PFSK-1 (cell line): ENCODE results near the gene BANF2.

Source experiments
- FOXP2 ChIP-seq: optimal IDR thresholded peaks from 2 replicates; pipeline ENCODE3; 2011; ENCODE audit warnings: borderline replicate concordance, control low read depth, inconsistent platforms; ENCODE audit not compliant: insufficient read depth; ENCODE audit errors: extremely low read length, extremely low read depth
- POLR2AphosphoS5 ChIP-seq: IDR thresholded peaks from 2 replicates; pipeline ENCODE4 v1.6.1; 2012; ENCODE audit warnings: low read depth, mild to moderate bottlenecking, control low read depth, low read length, moderate library complexity
- REST ChIP-seq, 2 experiments: IDR thresholded peaks; 2 replicates each; pipeline versions ENCODE4 v1.6.1 to v1.8.0; 2011 to 2012; ENCODE audit warnings: low read depth in 2 of 2, low read length in 2 of 2, control low read depth in 1 of 2, inconsistent platforms in 1 of 2, mild to moderate bottlenecking in 1 of 2, moderate library complexity in 1 of 2; ENCODE audit not compliant: insufficient read depth in 1 of 2
- SIN3A ChIP-seq: IDR thresholded peaks from 2 replicates; pipeline ENCODE4 v1.6.1; 2012; ENCODE audit warnings: mild to moderate bottlenecking, low read length, moderate library complexity, borderline replicate concordance; ENCODE audit not compliant: insufficient read depth
- TAF1 ChIP-seq: IDR thresholded peaks from 2 replicates; pipeline ENCODE4 v1.6.1; 2012; ENCODE audit warnings: low read length, control low read depth, borderline replicate concordance; ENCODE audit not compliant: insufficient read depth

The BANF2 gene

GRCh38 chr20:17693444-17694001 lies 6.2 kb upstream of the BANF2 start:
- TF ChIP-seq TAF1 = no peak

GRCh38 chr20:17694767-17695166 lies 5.0 kb upstream of the BANF2 start:
- no peak for TF ChIP-seq TAF1

GRCh38 chr20:17696287-17696686 lies 3.5 kb upstream of the BANF2 start:
- TF ChIP-seq FOXP2 = no peak
- TF ChIP-seq REST (IDR thresholded peaks at IDR 0.05; ENCODE audit: insufficient read depth in 1 of 2, low read depth in 2 of 2, low read length in 2 of 2) = no peak
- no peak for TF ChIP-seq TAF1
- TF ChIP-seq SIN3A = no peak
- no peak for TF ChIP-seq POLR2AphosphoS5

- TF ChIP-seq POLR2AphosphoS5 (no peak), FOXP2 (no peak), SIN3A (no peak), REST (IDR thresholded peaks at IDR 0.05; ENCODE audit: insufficient read depth in 1 of 2, low read depth in 2 of 2, low read length in 2 of 2) (no peak), TAF1 (no peak)
Observed at GRCh38 chr20:17697171-17697570, 2.6 kb upstream of the BANF2 start.

GRCh38 chr20:17698384-17698783 lies 1.4 kb upstream of the BANF2 start:
- TF ChIP-seq REST (IDR thresholded peaks at IDR 0.05; ENCODE audit: insufficient read depth in 1 of 2, low read depth in 2 of 2, low read length in 2 of 2) (no peak), TAF1 (no peak), FOXP2 (no peak), SIN3A (no peak), POLR2AphosphoS5 (no peak)

GRCh38 chr20:17700637-17701036 lies 871 bp downstream of the BANF2 start:
- TF ChIP-seq POLR2AphosphoS5 (no peak), REST (IDR thresholded peaks at IDR 0.05; ENCODE audit: insufficient read depth in 1 of 2, low read depth in 2 of 2, low read length in 2 of 2) (no peak), FOXP2 (no peak), TAF1 (no peak), SIN3A (no peak)
